Chondrocyte (in vitro differentiated cells): ENCODE data around the gene DOCK2. TPM values are rescaled to one million over a fixed set of nuclear protein-coding genes. Genes with fewer than 3 reads are reported as not detected.
"Not testable (repeated sequence)": the region's sequence is repeated elsewhere in the genome, so short reads cannot be mapped to it uniquely, and the experiment has no call there.

ENCODE experiments used
- DNase-seq: peaks from one replicate; pipeline ENCODE4 v3.0.0; 2021; ENCODE audit warnings: mixed read lengths, low spot score
- H3K27ac Mint-ChIP-seq: one replicate; pipeline ENCODE4 v1.8.0; 2021; ENCODE audit warnings: mild to moderate bottlenecking, moderate library complexity, mixed read lengths; ENCODE audit not compliant: unreplicated experiment
- H3K27me3 Mint-ChIP-seq: 2 replicates; pipeline ENCODE4 v1.8.0; 2021; ENCODE audit warnings: low read depth, mixed read lengths
- H3K36me3 Mint-ChIP-seq: 2 replicates; pipeline ENCODE4 v1.8.0; 2021; ENCODE audit warnings: low read depth, mixed read lengths
- H3K4me1 Mint-ChIP-seq: 2 replicates; pipeline ENCODE4 v1.8.0; 2021; ENCODE audit warnings: low read depth, mild to moderate bottlenecking, mixed read lengths
- H3K4me3 Mint-ChIP-seq: one replicate; pipeline ENCODE4 v1.8.0; 2021; ENCODE audit warnings: mild to moderate bottlenecking, moderate library complexity, mixed read lengths; ENCODE audit not compliant: unreplicated experiment
- H3K9me3 Mint-ChIP-seq: 2 replicates; pipeline ENCODE4 v1.8.0; 2021; ENCODE audit warnings: low read depth, mixed read lengths
- total RNA-seq: library from RNA; stranded (reverse); gene quantifications from 3 replicates; pipeline ENCODE4 v1.2.1, GENCODE V29; 2021
- TF ChIP-seq, protein P1 (sequence below): fragments of 200-600 bp; sonication (generic); IDR thresholded peaks from 2 replicates; pipeline ENCODE4 v1.5.0; 2021; ENCODE audit warnings: antibody characterized with exemption, mild to moderate bottlenecking, moderate library complexity

The DOCK2 gene
- total RNA-seq, 1 donor from 2014 or later, result 3.1 TPM

DNA sequence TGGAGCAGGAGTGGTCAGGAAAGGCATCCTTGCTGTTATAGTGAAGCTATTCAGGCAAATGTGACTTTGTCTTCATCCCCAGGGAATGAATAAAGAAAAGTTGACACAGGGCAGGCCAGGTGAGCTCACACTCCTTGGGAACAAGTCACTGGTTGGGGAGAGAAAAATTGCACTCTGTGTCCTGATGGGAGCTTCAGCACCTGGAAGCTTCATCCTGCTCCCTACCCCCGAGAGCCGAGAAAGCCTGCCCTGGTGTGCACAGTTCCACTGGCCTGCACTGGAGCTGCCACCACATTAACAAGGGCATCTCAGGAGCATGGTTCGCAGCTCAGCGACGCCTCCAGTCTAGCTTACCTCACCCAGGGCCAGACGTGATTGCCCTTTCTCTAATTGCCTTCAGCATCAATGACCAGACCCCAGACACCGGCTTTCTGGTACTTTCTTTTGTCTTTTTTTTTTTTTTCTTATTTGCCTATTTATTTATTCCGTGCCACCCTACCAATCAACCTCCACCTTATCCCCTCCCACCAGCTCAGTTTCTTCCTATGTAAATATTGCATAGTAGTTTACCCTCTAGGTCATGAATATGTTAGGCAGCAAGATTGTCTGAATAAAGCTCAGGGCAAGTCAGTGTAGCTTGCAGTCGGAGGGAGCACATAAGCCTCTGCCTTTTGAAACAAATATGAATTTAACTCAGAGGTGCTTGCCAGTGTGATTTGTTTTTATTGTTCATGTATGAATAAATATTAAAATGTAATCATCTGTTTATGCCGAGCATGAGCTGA, 87.4 kb downstream of the DOCK2 start:
- Mint-ChIP-seq H3K4me1 (no peaks in the 10 kb centered on the region), H3K4me3 (no peak overlapping the region), H3K36me3 (peaks cover 3% of the 10 kb centered on the region), H3K27me3 (peaks cover 2% of the 10 kb centered on the region), H3K27ac (no peak overlapping the region), H3K9me3 (no peaks in the 10 kb centered on the region)
- TF ChIP-seq, protein P1, sequence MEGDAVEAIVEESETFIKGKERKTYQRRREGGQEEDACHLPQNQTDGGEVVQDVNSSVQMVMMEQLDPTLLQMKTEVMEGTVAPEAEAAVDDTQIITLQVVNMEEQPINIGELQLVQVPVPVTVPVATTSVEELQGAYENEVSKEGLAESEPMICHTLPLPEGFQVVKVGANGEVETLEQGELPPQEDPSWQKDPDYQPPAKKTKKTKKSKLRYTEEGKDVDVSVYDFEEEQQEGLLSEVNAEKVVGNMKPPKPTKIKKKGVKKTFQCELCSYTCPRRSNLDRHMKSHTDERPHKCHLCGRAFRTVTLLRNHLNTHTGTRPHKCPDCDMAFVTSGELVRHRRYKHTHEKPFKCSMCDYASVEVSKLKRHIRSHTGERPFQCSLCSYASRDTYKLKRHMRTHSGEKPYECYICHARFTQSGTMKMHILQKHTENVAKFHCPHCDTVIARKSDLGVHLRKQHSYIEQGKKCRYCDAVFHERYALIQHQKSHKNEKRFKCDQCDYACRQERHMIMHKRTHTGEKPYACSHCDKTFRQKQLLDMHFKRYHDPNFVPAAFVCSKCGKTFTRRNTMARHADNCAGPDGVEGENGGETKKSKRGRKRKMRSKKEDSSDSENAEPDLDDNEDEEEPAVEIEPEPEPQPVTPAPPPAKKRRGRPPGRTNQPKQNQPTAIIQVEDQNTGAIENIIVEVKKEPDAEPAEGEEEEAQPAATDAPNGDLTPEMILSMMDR, result no peak
- DNase-seq, result no peak

DNA sequence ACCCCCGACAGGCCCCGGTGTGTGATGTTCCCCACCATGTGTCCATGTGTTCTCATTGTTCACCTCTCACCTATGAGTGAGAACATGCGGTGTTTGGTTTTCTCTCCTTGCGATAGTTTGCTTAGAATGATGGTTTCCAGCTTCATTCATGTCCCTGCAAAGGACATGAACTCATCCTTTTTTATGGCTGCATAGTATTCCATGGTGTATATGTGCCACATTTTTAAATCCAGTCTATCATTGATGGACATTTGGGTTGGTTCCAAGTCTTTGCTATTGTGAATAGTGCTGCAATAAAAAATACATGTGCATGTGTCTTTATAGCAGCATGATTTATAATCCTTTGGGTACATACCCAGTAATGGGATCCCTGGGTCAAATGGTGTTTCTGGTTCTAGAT, 88.6 kb downstream of the DOCK2 start:
- H3K4me3 Mint-ChIP-seq, DNase-seq, H3K36me3 Mint-ChIP-seq, H3K9me3 Mint-ChIP-seq, H3K4me1 Mint-ChIP-seq, H3K27ac Mint-ChIP-seq, H3K27me3 Mint-ChIP-seq: not testable (repeated sequence)

DNA sequence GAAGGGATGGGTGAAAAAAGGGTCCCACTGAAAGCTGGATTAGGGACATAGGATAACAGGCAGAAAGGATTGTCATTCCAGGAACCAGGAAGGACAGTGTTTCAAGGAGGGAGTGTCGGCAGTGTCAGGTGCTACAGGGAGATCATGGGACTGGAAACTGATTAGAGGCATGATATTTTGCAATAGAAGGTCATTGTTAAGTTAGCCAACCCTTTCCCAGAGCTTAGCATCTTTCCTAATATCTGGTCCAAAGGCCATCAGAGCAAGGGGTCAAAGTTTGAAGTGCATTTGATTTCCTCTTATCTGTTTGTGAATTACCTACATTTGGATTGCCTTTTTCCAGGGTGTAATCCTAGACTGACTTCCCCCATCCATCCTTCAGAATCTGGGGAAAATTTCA, 91.3 kb downstream of the DOCK2 start:
- Mint-ChIP-seq H3K27me3 (peaks cover 5% of the 10 kb centered on the region), H3K27ac (no peak overlapping the region), H3K9me3 (no peaks in the 10 kb centered on the region), H3K4me3 (no peak overlapping the region), H3K4me1 (peaks cover 5% of the 10 kb centered on the region), H3K36me3 (no peaks in the 10 kb centered on the region)
- no peak for DNase-seq
- TF ChIP-seq, protein P1, result no peak

- Mint-ChIP-seq H3K27ac (no peak overlapping the region), H3K9me3 (peaks cover 2% of the 10 kb centered on the region), H3K4me1 (peaks cover 7% of the 10 kb centered on the region), H3K36me3 (peaks cover 2% of the 10 kb centered on the region), H3K4me3 (no peak overlapping the region), H3K27me3 (peaks cover 9% of the 10 kb centered on the region)
- no peak for DNase-seq
- TF ChIP-seq, protein P1, result no peak
These were observed 94.1 kb downstream of the DOCK2 start for GRCh38 chr5:169731221-169731620.

GRCh38 chr5:169732841-169733240, 95.8 kb downstream of the DOCK2 start:
- Mint-ChIP-seq H3K36me3 (peaks cover 2% of the 10 kb centered on the region), H3K9me3 (peaks cover 2% of the 10 kb centered on the region), H3K4me1 (peaks cover 7% of the 10 kb centered on the region), H3K4me3 (no peak overlapping the region), H3K27ac (no peak overlapping the region), H3K27me3 (peaks cover 9% of the 10 kb centered on the region)
- DNase-seq, result no peak
- TF ChIP-seq, protein P1, result no peak

GRCh38 chr5:169735913-169736312, 98.8 kb downstream of the DOCK2 start:
- no peak for DNase-seq
- Mint-ChIP-seq H3K4me3 (no peak overlapping the region), H3K27me3 (peaks cover 8% of the 10 kb centered on the region), H3K9me3 (peaks cover 2% of the 10 kb centered on the region), H3K4me1 (peaks cover 7% of the 10 kb centered on the region), H3K36me3 (peaks cover 3% of the 10 kb centered on the region), H3K27ac (no peak overlapping the region)
- TF ChIP-seq, protein P1, result no peak
